ENCODE results near the gene IER3. TPM values are rescaled to one million over a fixed set of nuclear protein-coding genes. Genes with fewer than 3 reads are reported as not detected.
A peak's percentile ranks its signal among the peaks of the same experiment; 100 is the strongest.
"Not testable (repeated sequence)": the region's sequence is repeated elsewhere in the genome, so short reads cannot be mapped to it uniquely, and the experiment has no call there.

Gene IER3
- total RNA-seq, 1 donor from 2014 or later: 12.7 TPM

GRCh38 chr6:30717845-30718720, 26.3 kb downstream of the IER3 start:
- intact Hi-C loops (cut with micrococcal nuclease); ATAC-seq; DNase-seq: not testable (repeated sequence)

DNA sequence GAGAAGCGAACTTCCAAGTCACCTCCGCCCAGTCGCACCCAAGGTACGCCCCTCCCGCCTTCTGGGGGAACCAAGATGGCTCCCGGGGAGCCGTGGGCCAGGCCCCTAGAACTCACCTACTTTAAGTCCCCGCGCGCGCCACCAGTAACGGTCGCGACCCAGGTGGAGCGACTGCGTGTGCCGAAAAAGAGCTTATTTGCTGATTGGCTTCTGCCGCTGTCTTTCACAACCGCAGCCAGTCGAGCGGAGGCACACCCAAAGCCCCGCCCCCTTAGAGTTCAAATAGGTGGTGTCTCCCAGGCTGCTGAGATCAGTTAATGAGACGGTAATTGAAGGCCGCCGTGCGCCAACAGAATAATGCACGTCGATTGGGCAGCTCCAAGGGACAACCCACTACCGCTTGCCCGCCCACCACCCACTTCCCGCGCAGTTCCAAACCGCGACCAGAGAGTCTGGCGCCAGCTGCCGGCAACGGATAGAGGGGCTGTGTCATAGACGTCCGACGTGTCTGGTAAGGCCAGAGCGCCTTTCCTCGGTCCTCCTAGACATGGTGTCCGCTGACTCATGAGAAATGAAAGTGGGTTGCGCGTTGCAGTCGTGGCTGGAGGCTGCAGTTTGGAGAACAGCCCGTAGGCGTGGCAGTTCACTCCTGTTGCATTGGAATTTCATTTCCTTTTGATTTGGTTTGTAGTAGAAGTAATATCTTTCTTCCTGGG, 27.1 kb downstream of the IER3 start, which contains the start of gene MDC1:
MDC1 (minus strand) TSS at position 153 of the 716 bp plus-strand sequence. CDS start 2,106 bp downstream, outside the sequence.
- peak; percentile 99 for DNase-seq

DNA sequence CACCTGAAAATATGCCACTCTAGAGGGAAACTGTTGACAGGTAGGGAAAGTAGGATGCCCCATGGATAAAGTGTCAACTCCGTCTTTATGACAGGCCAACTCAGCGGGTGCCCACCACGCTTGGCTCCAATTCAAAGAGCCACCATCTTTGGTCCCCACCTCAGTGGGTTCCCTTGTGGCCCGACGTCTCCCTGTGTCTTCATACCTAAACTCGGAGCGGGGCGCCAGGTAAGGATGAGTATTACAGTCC, 27.5 kb downstream of the IER3 start:
- DNase-seq (no peak), ATAC-seq (no peak)
- intact Hi-C loops (cut with micrococcal nuclease): no loop called here

More for the DNA sequence above, 27.1 kb downstream of the IER3 start, which contains the start of gene MDC1:
- intact Hi-C loops (cut with micrococcal nuclease): no loop called here
- peak; percentile 81 for ATAC-seq

- ATAC-seq: no peak
- DNase-seq: no peak
- intact Hi-C loops (cut with micrococcal nuclease): no loop called here
These were observed 30.1 kb downstream of the IER3 start for GRCh38 chr6:30714263-30714662.

GRCh38 chr6:30712441-30712945, 31.9 kb downstream of the IER3 start:
- intact Hi-C loops (cut with micrococcal nuclease): no loop called here
- no peak for DNase-seq

DNA sequence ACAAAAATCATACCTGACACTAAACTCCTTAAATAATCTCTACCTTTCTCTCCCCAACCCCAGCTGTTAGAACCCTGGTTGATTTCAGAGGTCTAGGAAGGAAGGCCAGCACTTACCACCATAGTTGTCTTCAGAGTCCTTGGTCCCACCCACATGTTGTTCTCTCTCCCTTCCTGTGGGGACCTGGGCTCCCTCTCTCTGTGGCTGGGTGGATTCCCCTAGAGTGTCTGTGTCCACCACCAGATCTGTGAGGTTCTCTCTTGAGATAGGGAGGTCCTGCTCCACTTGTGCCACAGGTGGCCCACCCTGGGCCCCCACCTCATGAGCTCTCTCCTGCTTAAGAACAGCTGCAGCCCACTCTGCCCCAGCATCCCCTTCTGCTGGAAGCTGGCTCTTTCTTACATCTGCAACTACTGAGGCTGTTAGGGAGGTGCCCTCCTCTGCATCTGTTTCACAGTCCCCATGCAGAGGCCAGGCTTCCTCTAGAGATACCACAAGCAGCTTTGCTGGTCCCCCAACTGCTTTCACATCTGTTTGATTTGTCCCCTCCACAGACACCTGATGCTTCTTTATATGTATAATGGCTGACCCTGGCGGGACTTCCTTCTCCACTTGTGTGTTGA, 32.5 kb downstream of the IER3 start:
- intact Hi-C loops (cut with micrococcal nuclease): no loop called here
- ATAC-seq: no peak
- no peak for DNase-seq

More at GRCh38 chr6:30712441-30712945, 31.9 kb downstream of the IER3 start:
- no peak for ATAC-seq

DNA sequence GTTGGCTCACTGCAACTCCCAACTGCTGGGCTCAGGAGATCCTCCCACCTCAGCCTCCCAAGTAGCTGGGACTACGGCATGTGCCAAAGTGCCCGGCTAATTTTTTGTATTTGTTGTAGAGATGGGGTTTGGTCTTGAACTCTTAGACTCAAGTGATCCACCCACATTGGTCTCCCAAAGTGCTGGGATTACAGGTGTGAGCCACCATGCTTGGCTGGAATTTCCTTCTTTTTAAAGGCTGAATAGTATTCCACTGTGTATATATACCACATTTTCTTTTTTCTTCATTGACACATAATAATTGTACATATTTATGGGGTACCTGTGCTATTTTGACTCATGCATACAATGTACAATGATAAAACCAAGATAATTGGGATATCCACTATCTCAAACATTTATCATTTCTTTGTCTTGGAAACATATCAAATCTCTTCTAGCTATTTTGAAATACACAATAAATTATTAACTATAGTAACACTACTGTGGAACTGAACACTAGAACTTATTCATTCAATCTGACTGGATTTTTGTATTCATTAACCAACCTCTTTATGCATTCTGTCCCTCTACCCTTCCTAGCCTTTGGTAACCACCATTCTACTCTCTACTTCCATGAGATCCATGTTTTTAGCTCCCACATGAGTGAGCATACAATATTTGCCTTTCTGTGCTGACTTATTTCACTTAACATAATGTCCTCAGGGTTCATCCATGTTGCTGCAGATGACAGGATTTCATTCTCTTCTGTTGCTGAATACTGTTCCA, 35.1 kb downstream of the IER3 start:
- ATAC-seq (no peak), DNase-seq (no peak)
- intact Hi-C loops (cut with micrococcal nuclease): no loop called here

DNA sequence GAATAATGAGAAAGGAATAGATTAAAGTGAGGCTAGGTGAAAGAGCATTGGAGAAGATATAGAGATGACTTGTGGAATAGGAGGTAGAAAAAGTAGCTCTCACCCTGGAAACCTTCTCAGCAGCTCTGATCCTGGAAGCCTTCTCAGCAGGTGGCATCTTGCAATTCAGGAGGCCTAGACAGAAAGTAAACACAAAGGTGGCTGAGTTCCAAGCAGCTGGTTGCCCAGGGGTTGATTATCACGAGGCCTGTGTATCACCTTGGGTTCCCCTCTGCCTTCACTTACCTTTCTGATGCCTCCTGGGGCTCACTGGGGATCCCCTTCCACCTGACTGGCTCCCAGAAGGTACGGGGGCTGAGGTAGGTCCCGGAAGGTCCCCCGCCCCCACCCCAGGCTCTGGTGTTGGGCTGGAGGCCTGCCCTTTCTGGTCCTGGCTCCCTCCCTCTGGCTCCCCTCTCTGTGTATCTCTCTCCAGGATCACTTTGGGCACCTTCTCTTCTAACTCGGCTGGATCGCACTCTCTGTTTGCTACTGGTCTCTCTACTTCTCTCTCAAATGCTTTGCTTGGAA, 37.0 kb downstream of the IER3 start:
- DNase-seq (no peak), ATAC-seq (no peak)
- intact Hi-C loops (cut with micrococcal nuclease): no loop called here

DNA sequence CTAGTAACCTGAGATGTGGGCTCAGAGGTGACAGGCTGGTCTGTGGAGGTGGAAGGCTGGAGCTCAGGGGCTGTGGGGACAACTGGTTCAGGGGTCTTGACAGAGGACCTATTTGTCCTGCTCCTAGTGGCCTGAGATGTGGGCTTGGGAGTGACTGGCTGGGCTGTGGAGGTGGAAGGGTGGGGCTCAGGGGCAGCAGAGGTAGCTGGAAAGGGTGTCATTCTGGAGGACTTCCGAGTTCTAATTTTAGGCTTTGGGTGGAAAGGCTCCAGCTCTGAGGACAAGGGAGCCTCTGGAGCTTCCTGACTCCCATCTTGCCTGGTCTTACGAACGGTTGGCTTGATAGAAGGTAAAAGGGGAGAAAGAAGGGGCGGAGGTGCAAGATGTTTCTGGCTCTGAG, 38.7 kb downstream of the IER3 start:
- DNase-seq (no peak), ATAC-seq (peak; percentile 88)
- intact Hi-C loops (cut with micrococcal nuclease): no loop called here

DNA sequence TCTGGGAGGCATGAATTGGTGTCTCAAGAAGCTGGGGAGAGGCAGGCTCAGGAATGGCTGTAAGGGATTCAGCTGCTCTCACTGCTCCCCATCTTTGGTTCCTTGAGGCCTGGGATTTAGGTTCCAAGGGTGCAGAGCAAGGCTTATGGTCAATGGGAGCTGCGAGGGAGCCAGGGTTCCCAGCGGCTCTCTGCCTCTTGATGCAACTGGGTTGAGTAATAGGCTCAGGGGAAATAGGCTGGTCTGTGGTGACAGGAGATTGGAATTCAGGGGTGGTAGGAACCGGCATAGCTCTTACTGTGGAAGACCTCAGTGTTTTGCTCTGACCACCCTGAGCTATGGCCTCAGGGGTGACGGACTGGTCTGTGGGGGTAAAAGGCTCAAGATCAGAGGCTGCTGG, 40.5 kb downstream of the IER3 start:
- ATAC-seq (no peak), DNase-seq (peak; percentile 4)
- intact Hi-C loops (cut with micrococcal nuclease): no loop called here

DNA sequence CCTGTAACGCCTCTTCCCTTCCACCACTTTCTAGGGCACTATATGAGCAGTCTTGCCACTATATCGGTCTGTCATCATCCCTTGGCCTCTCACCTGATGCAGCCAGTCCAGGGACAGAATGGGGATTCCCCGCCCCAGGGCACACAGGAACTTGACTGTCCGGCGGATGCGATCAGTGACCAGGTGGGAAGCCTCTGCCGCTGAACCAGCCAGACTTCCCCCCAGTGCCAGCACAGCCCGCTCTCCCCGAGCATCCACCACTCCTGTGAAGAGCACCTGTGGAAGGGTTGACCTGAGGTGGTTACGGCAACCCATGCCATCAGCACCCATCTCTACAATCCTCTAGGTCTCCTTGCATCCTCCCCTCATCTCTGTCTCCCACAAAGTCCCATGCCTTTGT, 41.3 kb downstream of the IER3 start:
- intact Hi-C loops (cut with micrococcal nuclease): no loop called here
- DNase-seq (peak; percentile 8), ATAC-seq (no peak)

- intact Hi-C loops (cut with micrococcal nuclease): no loop called here
- ATAC-seq (peak; percentile 82), DNase-seq (no peak)
These were observed 44.0 kb downstream of the IER3 start for GRCh38 chr6:30700340-30700739.

- DNase-seq (no peak), ATAC-seq (no peak)
- intact Hi-C loops (cut with micrococcal nuclease): no loop called here
These were observed 47.9 kb downstream of the IER3 start for GRCh38 chr6:30696432-30696831.

Other genes with a start within 250 kb of the IER3 start
- gene GNL1, start 188.1 kb downstream of the IER3 start, total RNA-seq: 18.4 TPM
- 2.9 TPM for gene PRR3, start 187.3 kb downstream of the IER3 start, total RNA-seq
- 37.8 TPM for gene ABCF1, start 173.1 kb downstream of the IER3 start, total RNA-seq
- gene PPP1R10, start 127.3 kb downstream of the IER3 start, total RNA-seq: 32.7 TPM
- 129 TPM for gene MRPS18B, start 126.7 kb downstream of the IER3 start, total RNA-seq
- 1.7 TPM for gene ATAT1, start 117.7 kb downstream of the IER3 start, total RNA-seq
- 54.9 TPM for gene C6orf136, start 97.4 kb downstream of the IER3 start, total RNA-seq
- 20.2 TPM for gene DHX16, start 71.5 kb downstream of the IER3 start, total RNA-seq
- 15.0 TPM for gene PPP1R18, start 57.9 kb downstream of the IER3 start, total RNA-seq
- 4.6 TPM for gene NRM, start 53.6 kb downstream of the IER3 start, total RNA-seq
- 13.2 TPM for gene MDC1, start 27.3 kb downstream of the IER3 start, total RNA-seq
- gene TUBB, start 24.2 kb downstream of the IER3 start, total RNA-seq: 196 TPM
- 238 TPM for gene FLOT1, start 1.9 kb downstream of the IER3 start, total RNA-seq
- gene DDR1, start 140.0 kb upstream of the IER3 start, total RNA-seq: 25.7 TPM
- gene GTF2H4, start 163.7 kb upstream of the IER3 start, total RNA-seq: 21.4 TPM
- gene VARS2, start 169.7 kb upstream of the IER3 start, total RNA-seq: 18.2 TPM
- gene SFTA2, start 187.6 kb upstream of the IER3 start, total RNA-seq: not detected
- not detected for gene MUCL3, start 196.4 kb upstream of the IER3 start, total RNA-seq
- not detected for gene MUC21, start 239.2 kb upstream of the IER3 start, total RNA-seq

Data from left ventricle myocardium superior (tissue), 1 donor.